ENCODE data around the gene NAGPA. TPM values are rescaled to one million over a fixed set of nuclear protein-coding genes. Genes with fewer than 3 reads are reported as not detected.

The NAGPA gene
- total and polyA plus RNA-seq, 2 donors from 2014 or later, result 13.8 to 14.5 TPM

DNA sequence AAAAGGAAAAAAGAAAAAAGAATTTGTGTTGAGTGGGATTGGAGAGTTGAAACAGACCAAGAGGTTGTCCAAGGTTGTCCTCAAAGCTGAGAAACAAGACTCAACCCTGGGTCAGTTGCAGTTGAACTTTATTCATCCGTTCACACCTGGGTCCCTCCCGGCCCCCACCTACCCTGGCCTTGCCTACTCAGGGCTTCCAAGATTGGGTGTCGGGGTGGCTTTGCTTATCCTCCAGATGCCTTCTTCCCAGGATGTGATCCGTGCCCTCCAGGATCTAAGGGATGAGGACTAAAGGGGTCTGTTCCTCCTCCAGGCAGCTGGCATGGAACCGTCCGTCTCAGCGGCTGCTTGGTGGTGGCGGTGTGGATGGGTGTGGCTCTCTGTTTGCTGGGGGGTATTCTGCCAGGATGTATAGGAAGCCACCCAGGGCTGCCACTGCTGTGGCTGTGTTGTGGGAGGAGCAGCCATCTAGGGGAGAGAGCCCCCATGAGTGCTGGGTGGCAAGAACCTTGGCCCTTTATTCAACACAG lies 10.3 kb upstream of the NAGPA start:
- Histone ChIP-seq H3K4me1 (ENCODE audit: control insufficient read depth in 2 of 3, insufficient read depth in 2 of 3, low read depth in 1 of 3, low read length in 3 of 3) (no peaks in the 10 kb centered on the region), H3K27ac (ENCODE audit: low read depth in 2 of 2, low read length in 2 of 2) (no peak overlapping the region), H3K36me3 (ENCODE audit: control insufficient read depth in 2 of 3, insufficient read depth in 3 of 3, low read length in 3 of 3) (peaks cover 0 to 3% (median 0%) of the 10 kb centered on the region in 3 donors), H3K4me3 (ENCODE audit: low read length in 3 of 3) (no peak overlapping the region), H3K9me3 (ENCODE audit: control insufficient read depth in 2 of 3, insufficient read depth in 1 of 3, low read length in 3 of 3) (no peaks in the 10 kb centered on the region), H3K27me3 (ENCODE audit: control insufficient read depth, insufficient read depth, low read length) (no peaks in the 10 kb centered on the region), H3K9ac (ENCODE audit: low read length in 3 of 3) (no peak overlapping the region)
- TF ChIP-seq, protein P1, sequence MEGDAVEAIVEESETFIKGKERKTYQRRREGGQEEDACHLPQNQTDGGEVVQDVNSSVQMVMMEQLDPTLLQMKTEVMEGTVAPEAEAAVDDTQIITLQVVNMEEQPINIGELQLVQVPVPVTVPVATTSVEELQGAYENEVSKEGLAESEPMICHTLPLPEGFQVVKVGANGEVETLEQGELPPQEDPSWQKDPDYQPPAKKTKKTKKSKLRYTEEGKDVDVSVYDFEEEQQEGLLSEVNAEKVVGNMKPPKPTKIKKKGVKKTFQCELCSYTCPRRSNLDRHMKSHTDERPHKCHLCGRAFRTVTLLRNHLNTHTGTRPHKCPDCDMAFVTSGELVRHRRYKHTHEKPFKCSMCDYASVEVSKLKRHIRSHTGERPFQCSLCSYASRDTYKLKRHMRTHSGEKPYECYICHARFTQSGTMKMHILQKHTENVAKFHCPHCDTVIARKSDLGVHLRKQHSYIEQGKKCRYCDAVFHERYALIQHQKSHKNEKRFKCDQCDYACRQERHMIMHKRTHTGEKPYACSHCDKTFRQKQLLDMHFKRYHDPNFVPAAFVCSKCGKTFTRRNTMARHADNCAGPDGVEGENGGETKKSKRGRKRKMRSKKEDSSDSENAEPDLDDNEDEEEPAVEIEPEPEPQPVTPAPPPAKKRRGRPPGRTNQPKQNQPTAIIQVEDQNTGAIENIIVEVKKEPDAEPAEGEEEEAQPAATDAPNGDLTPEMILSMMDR (IDR thresholded peaks at IDR 0.05; ENCODE audit: borderline replicate concordance, extremely low read depth, insufficient read depth), result no peak
- no peak for FAIRE-seq
- intact Hi-C loops (cut with DNase I), result no loop called here
- DNase-seq, result peak in 1 of 5 donors; percentile 19

DNA sequence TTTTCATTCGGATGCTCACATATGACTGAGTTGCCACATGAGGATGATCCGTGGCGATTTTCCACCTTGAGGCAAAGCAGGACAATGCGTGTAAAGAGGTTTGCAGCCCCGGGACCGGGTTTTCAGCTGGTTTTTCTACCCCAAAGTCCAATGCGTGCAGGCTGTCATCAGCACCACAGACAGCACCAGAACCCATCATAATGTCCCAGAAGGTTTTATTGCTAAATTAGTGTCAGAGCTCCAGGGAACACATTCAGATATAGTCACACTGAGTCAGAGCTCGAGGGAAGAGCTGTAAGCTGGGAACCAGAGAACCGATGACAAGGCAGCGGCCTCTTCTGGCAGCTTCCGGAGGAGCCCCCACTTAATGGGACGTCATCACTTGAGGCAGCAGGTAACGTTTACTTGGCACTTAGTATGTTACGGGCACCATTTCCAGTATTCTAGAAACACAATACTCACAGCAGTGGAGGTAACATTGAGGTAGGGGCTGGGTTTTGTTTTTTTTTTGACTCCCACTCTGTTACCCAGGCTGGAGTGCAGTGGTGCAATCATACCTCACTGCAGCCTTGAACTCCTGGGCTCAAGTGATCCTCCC lies 8.9 kb upstream of the NAGPA start:
- Histone ChIP-seq H3K9me3 (ENCODE audit: control insufficient read depth in 2 of 3, insufficient read depth in 1 of 3, low read length in 3 of 3) (no peaks in the 10 kb centered on the region), H3K27me3 (ENCODE audit: control insufficient read depth, insufficient read depth, low read length) (no peaks in the 10 kb centered on the region), H3K4me1 (ENCODE audit: control insufficient read depth in 2 of 3, insufficient read depth in 2 of 3, low read depth in 1 of 3, low read length in 3 of 3) (no peaks in the 10 kb centered on the region), H3K4me3 (ENCODE audit: low read length in 3 of 3) (no peak overlapping the region), H3K36me3 (ENCODE audit: control insufficient read depth in 2 of 3, insufficient read depth in 3 of 3, low read length in 3 of 3) (peaks cover 0 to 3% (median 0%) of the 10 kb centered on the region in 3 donors), H3K9ac (ENCODE audit: low read length in 3 of 3) (no peak overlapping the region), H3K27ac (ENCODE audit: low read depth in 2 of 2, low read length in 2 of 2) (no peak overlapping the region)
- intact Hi-C loops (cut with DNase I), result no loop called here
- no peak for FAIRE-seq
- TF ChIP-seq, protein P1 (IDR thresholded peaks at IDR 0.05; ENCODE audit: borderline replicate concordance, extremely low read depth, insufficient read depth), result no peak
- peak in 2 of 5 donors; percentile 25 to 26 for DNase-seq

DNA sequence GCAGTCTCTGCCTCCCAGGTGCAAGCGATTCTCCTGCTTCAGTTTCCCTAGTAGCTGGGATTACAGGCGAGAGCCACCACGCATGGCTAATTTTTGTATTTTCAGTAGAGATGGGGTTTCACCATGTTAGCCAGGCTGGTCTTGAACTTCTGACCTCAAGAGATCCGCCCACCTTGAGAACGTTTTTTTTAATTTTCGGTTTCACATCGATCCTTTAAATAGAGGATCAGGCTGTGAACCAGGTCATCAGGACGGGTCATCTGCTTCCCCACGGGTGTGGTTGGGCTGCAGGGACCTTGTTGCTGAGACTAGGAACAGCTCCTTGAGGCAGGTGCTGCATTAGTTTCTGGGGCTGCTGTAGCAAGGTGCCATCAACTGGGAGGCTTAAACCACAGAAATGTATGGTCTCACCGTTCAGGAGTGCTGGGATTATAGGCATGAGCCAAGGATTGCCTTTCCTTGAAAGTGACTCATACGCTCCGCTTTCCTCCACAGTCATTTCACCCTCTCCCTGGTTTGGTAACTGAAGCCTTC lies 7.9 kb upstream of the NAGPA start:
- H3K4me3 ChIP-seq (ENCODE audit: low read length in 3 of 3), result no peak overlapping the region
- peaks cover 0 to 3% (median 0%) of the 10 kb centered on the region in 3 donors for H3K36me3 ChIP-seq (ENCODE audit: control insufficient read depth in 2 of 3, insufficient read depth in 3 of 3, low read length in 3 of 3)
- no peak for FAIRE-seq
- no peaks in the 10 kb centered on the region for H3K9me3 ChIP-seq (ENCODE audit: control insufficient read depth in 2 of 3, insufficient read depth in 1 of 3, low read length in 3 of 3)
- H3K27ac ChIP-seq (ENCODE audit: low read depth in 2 of 2, low read length in 2 of 2), result no peak overlapping the region
- intact Hi-C loops (cut with DNase I), result no loop called here
- TF ChIP-seq, protein P1 (IDR thresholded peaks at IDR 0.05; ENCODE audit: borderline replicate concordance, extremely low read depth, insufficient read depth), result no peak
- H3K4me1 ChIP-seq (ENCODE audit: control insufficient read depth in 2 of 3, insufficient read depth in 2 of 3, low read depth in 1 of 3, low read length in 3 of 3), result no peaks in the 10 kb centered on the region
- no peaks in the 10 kb centered on the region for H3K27me3 ChIP-seq (ENCODE audit: control insufficient read depth, insufficient read depth, low read length)
- DNase-seq, result peak in 3 of 5 donors; percentile 50 to 57 (median 53)
- H3K9ac ChIP-seq (ENCODE audit: low read length in 3 of 3), result no peak overlapping the region

Measured in kidney (tissue), 14 donors.